Epidermal melanocyte (primary cell): ENCODE results near the gene S100A2.

Experiments used
- DNase-seq: peaks from one replicate; pipeline ENCODE4 v3.0.0; 2011; ENCODE audit warnings: low spot score; ENCODE audit not compliant: insufficient read length

S100A2 gene

DNA sequence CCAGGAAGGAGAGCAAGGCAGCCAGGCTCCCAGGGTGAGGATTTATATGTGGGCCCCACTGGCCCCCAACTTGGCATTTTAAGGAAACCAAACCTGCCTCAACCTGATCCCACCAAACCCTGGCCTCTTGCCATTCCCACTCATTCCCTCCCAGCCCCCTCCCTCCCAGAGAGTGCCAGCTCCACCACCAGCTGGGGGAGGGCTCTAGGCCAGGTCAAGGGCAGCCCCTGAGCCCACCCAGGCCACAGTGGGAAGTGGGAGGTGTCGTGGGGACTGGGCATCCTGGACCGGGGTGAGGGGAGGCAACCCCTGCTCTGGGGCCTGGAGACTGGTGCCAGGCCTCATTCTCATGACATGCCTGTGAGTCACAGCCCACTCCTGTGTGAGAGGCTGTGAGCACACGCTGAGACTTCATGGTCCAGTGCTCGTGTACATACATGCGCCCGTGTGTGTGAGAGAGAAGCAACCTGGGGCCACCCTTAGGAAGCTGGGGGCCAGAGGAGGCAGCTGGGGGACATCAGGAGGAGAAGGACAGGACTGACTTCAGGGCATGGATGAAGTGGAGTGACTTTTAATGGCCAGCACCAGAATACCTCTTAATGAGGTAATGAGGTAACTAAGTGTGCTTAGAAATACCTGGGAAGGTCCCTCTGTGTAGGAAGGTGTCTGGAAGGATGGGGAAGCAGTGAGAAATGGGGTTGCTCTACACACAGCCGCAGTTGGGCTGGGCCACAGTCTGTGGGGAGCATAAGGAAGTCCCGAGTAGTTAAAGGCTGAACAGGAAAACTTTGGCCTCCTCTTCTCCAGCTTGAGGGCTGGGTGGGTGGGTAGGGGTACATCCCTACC lies at the start of gene S100A2:
S100A2 (minus strand) TSS at position 316 of the 846 bp plus-strand sequence. CDS start 1,967 bp downstream, outside the sequence.
- DNase-seq = no peak

DNA sequence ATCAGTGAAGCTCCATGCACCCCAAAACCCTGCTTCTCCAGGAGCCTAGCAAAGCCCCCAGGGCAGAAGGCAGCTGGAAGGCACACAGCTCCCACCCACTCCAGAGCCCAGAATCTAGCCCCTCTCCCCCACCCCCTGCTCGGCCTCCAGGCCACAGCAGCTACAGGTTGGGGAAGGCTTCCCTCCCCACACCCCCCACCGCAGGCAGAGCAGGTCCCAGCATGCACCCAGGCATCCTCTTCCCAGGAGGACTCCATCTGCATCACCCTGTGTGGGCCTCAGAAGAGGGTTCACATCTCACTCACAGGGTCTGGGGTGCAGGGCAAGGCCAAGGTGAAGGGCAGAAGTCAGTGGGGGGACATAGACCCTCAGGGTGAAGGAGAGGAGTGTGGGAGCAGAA lies 49.8 kb upstream of the S100A2 start:
- no peak for DNase-seq

DNA sequence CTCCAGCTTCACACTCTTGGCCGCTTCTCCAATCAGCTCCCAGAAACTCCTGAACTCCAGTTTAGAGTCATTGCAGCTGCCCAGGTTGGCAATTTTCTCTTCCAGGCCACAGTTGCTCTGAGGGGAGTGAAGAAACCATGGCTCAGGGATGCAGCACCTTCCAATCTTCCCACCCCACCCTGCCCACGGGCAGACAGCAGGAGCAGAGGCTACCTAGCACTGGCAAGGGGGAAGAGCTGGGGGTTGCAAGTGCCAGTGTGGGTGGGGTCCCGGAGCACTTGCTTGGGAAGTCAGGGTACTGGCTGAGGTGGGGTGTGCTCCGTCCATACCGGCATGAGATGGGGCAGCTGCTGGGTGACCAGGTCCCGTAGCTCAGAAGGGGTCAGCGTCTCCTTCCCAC lies 49.3 kb upstream of the S100A2 start:
- no peak for DNase-seq

DNA sequence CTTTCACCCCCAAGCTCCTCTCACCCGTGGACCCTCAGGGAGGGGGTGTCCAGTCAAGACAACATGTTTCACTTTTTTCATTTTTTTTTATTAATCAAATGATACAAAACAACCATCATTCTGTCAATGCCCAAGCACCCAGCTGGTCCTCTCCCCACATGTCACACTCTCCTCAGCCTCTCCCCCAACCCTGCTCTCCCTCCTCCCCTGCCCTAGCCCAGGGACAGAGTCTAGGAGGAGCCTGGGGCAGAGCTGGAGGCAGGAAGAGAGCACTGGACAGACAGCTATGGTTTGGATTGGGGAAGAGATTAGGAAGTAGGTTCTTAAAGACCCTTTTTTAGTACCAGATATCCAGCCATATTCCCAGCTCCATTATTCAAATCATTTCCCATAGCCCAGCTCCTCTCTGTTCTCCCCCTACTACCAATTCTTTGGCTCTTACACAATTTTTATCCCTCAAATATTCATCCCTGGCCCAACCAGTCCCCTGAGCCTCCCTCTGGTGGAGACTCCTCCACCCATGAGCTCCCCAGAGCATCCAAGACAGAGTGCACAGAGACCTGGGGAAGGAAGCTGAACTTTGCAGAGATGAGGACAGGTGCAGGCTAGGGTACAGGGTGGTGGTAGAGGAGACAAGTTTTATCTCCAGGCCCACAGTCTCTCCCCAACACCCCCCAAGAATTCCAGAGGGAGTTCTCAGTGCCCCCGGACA lies 48.7 kb upstream of the S100A2 start:
- no peak for DNase-seq

DNA sequence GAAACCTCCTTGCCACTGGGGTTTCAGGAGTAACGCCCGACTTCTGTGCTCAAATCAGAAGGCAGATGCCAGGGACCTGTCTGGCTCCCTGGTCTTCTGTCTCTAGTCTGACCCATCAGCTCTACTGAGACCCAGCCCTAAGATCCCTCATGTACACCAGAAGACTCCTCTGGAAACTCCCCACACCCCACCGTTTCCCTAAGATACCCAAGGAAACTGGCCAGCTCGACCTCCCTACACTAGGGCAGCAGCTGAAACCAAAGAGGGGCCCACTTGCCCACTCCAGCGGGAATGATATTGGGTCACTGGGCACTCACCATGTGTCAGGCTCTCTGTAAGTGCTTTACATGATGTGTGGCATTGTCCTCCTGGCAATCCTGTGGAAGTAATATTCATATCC lies 47.8 kb upstream of the S100A2 start:
- no peak for DNase-seq

DNA sequence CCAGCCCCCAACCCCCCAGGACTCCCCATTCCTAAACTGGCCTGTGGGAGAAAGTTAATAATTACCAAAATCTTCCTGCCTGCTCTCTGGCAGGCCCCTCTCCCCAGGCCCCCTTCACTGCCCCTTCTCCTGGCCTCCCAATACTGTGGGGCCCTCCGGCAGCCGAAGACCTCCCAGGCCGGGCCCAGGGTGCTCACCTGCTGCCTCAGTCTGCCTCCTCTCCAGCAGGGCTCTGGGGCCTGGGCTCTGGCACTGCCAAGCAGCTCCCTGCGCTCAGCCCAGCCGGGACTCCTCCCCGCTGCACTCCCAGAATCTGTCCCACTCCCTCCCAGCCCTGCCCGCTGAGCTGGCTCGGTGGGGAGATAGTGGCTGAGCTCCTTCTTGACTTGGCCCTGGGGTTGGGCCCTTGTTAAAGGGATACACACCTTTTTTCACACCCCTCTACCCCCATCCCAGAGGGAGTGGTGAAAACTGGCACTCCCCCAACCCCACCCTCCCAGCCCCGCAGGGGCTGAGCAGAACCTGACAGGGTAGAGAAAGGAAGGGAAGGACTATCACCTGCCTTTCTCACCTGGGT lies 47.2 kb upstream of the S100A2 start, which contains the start of gene S100A16:
S100A16 (minus strand) TSS at position 383 of the 577 bp plus-strand sequence. CDS start 4,986 bp downstream, outside the sequence.
- peak; percentile 62 for DNase-seq

DNA sequence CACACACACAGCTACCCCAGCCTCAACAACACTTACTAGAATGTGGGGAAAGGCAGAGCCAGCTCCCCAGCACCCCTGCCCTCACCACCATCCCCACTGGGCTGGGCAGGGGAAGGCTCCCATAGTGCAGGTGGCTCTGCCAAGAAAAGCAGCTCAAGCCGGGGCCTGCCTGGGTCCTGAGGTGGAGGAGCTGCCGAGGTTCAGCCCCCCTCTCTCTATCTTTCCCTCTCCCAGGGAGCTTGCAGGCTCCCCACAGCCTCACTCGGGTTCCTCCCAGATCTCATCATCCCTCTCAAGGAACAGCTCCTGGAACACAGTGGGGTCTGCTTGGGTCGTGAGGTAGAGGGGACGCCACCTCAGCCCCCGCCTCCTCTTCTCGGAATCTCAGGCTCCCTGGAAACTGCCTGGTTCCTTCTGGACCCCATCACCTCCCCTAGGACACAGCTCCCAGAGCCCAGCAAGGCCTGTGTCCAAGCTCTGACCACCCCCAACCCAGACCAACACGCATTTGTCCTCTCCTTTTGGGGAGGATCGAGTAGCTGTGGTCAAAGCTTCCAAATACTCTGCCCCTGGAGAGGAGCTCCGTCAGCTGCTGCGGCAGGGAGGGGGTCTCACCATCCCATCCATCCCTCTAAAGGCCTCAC lies 46.6 kb upstream of the S100A2 start:
- no peak for DNase-seq

DNA sequence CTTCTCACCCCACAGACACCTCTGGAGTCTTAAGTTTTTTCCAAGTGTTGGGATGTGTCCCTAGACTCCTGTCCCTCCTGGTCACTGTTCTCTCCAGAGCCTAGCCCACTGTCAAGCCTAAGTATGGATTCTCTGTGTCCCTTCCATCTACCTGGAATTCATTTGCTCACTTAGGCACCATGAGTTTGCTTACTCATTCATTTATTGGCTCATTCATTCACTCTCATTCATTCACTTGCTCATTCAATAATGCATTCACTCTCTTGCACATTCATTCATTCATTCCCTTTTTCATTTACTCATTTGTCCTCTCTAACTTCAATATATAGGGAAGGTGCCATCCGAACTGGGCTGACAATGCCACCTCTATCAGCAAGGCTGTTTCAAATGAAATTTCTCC lies 45.7 kb upstream of the S100A2 start:
- no peak for DNase-seq

DNA sequence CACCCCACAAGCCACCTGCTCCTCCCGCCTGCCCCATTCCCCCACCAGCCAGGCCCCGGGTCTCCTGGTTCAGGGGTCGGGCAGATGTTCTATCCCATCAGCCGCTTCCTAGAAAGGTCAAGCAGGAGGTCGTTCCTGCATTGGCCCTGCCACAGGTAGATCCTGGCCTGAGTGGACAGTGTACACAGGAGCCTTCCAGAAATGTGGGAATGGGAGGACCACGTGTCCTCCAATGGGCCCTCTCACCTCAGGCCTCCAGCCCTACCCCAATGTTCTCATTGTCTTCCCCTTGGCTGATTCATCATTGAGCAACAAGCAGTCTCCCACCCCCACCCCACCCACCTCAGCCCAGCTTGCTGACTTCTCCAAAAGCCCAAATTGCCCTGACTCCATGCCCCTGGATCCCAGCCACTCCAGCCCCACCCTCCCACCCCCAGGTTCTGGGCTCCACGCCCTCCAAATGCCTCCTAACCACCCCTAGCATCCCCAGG lies 45.2 kb upstream of the S100A2 start:
- DNase-seq = no peak

DNA sequence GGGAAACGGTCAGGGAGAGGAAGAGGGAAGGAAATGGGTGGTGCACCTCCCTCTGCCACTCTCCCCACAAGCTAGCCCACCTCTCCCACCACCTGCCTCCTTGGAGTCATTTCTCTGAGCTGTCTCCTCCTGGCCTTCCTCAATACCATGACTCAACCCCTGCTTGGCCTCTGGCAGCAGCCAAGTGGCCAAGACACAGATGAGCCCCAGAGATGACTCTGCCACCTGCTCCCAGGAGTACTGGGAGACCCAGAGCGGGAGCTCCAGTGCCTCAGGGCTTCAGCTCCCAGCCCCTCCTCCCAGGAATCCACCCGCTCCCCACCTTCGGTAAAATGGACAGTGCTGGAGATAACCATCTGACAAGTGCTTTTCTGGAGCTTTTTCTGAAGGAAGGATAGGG lies 44.7 kb upstream of the S100A2 start:
- no peak for DNase-seq

DNA sequence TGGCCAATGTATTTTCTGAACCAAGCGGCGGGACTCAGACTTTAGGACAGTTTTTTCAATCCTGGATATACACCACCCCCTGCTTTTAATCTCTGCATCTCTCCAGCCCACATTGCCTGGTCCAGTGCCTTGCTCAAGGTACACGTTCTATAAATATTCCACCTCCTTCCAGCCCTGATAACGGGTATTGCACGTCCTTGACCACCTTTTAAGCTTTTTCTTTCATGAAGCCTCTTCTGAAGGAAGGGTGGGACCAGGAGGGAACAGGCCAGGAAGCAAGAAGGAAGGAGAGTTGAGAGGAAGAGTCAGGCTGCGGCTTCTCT lies 43.9 kb upstream of the S100A2 start:
- no peak for DNase-seq

DNA sequence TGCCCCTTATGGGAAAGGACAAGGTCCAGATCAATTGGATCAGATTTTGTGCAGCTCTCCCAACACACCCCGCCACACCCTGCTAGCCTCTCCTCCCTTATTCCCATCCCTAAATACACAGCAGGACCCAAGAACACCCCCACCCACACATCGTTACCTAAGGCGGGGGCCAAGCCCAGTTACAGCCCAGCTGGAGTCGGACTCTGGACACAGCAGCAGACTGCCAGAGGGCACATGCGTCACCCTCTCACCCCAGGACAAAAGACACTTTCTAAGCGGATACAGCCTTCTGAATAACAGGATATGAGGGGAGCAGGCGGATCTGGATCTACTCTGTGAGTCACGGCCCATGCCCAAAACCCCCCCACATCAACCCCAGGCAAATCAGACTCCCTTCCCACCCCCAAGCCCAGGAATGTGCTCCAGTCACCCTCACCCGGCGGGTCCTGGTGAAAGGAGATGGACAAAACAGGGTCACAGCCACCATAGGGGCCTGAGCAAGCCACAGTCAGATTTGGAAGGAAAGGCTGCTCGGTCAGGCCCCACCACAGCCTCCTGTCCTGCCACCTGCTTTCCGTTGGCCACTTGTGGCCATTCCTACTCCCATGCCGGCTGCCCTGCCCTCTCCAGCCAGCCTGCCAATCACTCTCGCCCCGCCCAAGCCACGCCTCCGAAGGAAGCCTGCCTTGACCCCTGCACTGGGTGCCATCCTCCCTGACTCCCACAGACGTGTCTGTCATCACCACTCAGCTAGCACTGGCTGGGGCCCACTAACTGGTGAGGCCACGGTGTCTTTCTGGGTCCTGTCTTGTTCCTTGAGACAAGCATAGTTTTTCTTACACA lies 43.3 kb upstream of the S100A2 start:
- peak; percentile 82 for DNase-seq

DNA sequence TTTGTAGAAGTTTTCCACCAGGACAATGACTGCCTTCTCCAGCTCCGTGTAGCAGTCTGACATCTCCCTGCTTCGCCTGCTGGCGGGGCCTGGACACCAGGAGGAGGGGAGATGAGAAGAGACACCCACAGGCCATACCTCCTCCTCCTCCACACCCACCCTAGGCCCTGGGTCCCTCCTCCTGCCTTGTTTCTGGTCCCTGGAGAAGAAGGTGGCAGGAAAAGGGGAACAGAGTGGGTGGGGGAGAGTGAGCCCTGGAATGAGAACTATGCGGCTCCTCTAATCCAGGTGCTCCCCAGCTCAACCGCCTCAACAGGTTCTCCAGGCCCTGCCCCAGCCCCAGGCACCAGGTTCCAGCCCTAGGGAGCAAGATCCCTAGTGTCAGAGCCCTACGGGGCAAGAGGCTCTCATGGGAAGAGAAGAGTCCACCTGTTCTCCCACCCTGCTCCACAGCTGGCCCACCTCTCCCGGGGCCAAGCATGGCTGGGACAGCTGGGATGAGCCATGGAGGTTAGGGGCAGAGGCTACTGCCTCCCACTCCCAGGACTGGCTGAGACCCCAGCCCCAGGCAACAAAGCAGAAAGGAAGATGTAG lies 42.5 kb upstream of the S100A2 start:
- DNase-seq = no peak

DNA sequence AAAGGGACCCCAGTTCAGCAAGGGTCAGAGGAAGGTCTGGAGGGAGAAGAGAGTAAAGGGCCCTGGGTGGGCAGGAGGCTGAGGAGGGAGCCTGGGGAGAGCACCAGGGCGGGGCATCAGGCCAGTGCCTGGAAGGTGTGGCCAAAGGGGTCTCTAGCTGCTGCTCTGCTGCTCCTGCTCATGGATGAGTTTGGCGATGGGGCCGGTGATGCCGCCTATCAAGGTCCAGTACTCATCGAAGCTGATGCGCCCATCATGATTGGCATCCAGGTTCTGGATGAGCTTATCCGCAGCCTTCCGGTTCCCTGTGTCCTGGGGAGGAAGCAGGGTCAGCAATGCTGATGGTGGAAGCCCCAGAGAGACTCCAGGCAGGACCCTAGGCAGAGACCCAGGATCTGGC lies 41.7 kb upstream of the S100A2 start:
- DNase-seq = no peak

DNA sequence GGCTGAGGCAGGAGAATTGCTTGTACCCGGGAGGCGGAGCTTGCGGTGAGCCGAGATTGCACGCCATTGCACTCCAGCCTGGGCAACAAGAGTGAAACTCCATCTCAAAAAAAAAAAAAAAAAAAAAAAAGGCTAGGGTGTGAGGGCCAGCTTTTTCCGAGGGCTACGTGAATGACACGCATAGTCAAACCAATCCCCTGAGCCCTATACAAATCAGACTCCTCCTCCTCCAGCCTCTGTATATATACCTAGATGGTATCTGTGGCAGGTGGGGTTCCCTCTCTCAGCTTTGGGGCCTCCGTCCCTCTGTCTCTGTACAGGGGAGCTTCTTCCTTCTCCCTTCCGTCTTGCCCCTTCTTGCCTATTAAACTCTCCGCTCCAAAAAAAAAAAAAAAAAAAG lies 40.5 kb upstream of the S100A2 start:
- DNase-seq = no peak

DNA sequence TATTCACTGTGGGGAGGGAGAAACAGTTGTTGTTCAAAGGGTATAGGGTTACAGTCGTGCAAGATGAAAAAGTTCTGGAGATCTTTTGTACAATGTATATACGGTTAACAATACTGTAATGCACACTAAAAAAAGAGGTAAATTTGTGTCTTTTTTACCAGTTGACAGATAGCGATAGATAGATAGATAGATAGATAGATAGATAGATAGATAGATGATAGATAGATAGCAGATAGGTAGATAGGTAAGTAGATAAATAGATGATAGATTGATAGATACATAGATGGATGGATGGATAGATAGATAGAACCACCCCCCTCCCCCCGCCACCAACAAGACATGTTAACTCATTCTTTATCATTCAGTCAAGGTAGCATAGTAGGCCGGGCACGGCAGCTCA lies 37.1 kb upstream of the S100A2 start:
- no peak for DNase-seq

DNA sequence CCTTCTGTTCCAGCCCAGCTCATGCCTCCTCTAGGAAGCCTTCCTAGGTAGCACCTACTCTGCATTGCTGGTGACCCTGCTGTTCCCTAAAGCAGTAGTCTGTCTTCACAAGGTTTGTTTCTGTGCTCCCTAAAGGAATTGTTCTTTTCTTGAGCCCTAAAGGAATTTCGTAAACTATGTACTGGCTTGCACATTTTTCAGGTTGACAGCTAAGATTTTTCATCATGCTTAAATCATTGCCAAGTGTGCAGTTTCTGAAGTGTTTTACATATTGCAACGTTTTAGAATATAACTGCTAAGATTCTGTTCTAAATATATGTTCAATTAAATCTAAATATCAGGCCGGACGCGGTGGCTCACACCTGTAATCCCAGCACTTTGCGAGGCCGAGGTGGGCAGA lies 34.2 kb upstream of the S100A2 start:
- no peak for DNase-seq

DNA sequence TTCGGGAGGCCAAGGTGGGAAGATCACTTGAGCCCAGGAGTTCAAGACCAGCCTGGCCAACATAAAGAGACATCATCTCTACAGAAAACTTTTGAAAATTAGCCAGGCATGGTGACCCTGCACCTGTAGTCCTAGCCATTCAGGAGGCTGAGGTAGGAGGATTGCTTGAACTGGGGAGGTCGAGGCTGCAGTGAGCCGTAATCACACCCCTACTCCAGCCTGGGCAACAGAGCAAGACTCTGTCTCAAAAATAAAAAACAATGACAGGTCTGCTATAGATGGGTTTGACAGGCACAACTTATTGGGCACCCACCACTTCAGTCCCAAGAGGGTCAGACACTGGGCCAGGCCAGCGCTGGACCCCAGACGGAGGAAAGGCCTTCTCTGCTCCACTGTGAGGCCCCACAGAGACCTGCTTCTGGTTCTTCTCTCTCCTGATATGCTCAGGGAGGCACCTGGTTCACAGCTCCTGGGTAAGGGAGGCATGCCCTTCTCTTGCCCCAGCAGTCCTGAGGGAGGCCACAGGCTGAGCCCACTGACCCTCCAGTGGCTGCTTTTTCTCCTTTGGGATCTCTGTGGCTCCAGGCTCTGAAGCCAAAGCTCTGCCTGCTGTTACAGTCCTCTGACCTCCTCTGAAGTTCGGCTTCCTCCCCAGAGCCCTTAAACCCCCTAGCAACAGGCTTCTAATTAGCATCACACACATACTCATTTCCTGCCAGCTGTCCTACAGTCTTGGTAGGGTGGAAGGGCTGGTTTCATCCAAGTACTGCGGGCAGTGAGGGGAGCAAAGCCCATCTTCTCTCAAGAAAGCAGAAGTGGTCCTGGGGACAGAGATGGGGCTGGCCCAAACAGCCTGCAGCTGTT lies 32.9 kb upstream of the S100A2 start:
- DNase-seq = no peak

DNA sequence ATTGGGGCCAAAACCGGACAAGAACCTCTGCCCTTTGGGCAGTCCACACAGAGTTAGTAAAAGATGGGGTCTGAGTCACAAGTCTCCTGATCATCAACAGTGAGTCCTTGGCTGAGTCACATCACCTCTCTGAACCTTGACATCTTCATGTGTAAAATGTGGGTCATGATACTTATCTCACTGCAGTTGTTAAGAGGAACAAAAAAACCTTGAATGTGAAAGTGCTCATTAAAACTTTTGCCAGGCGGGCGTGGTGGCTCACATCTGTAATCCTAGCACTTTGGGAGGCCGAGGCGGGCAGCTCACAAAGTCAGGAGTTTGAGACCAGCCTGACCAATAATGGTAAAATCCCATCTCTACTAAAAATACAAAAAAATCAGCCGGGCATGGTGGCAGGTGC lies 31.6 kb upstream of the S100A2 start:
- DNase-seq = no peak

DNA sequence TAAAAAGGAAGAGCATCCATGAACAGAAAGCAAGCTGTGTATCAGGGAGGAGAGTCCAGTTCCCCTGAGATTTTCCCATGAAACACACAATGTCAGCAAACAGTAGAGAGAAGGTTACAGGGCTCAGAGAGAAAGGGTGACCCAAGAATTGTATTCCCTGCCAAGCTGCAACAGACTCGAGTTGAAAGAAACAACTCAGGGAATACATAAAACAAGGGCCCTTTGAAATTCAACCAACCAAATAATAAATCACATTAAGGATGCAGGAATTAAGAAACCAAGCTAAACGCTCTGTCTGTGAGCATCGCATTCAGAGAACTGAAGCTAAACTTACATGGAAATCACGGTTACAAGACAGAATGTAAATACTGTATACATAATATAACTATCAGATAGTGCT lies 27.1 kb upstream of the S100A2 start:
- DNase-seq = no peak
